Lung (tissue), 12 donors: ENCODE results near the gene LCN12. TPM values are rescaled to one million over a fixed set of nuclear protein-coding genes. Genes with fewer than 3 reads are reported as not detected.

ENCODE experiments used
- ATAC-seq: fragments of 200-7000 bp; cut with Tn5 transposase; one replicate; pipeline ENCODE4 v1.9.1; 2020; ENCODE audit warnings: moderate number of reproducible peaks; ENCODE audit not compliant: insufficient read depth, low FRiP score
- DNase-seq, 3 donors: peaks; one replicate each; pipeline ENCODE4 v3.0.0-alpha.2; 2013 to 2017
- H3K27ac ChIP-seq, 2 donors: one replicate each; pipeline ENCODE4 v1.5.1; 2013; ENCODE audit warnings: mild to moderate bottlenecking in 2 of 2, moderate library complexity in 2 of 2, control low read depth in 1 of 2, inconsistent platforms in 1 of 2, low read depth in 1 of 2, low read length in 1 of 2
- H3K27me3 ChIP-seq, 3 donors: one replicate each; pipeline ENCODE4 v1.5.1; 2013; ENCODE audit warnings: low read length in 2 of 3; ENCODE audit not compliant: control insufficient read depth in 3 of 3, insufficient read depth in 3 of 3
- H3K36me3 ChIP-seq, 4 donors: one replicate each; pipeline ENCODE4 v1.5.1; 2013; ENCODE audit warnings: low read length in 4 of 4, mild to moderate bottlenecking in 1 of 4, moderate library complexity in 1 of 4; ENCODE audit not compliant: control insufficient read depth in 4 of 4, insufficient read depth in 4 of 4
- H3K4me1 ChIP-seq, 5 donors: one replicate each; pipeline ENCODE4 v1.5.1; 2013; ENCODE audit warnings: low read length in 5 of 5, mild to moderate bottlenecking in 2 of 5, moderate library complexity in 1 of 5; ENCODE audit not compliant: control insufficient read depth in 5 of 5, insufficient read depth in 5 of 5
- H3K4me3 ChIP-seq: one replicate; pipeline ENCODE4 v1.5.1; 2013; ENCODE audit warnings: mild to moderate bottlenecking, control low read depth, moderate library complexity
- H3K9ac ChIP-seq, 2 donors: one replicate each; pipeline ENCODE4 v1.5.1; 2013; ENCODE audit warnings: low read length in 2 of 2, control low read depth in 1 of 2; ENCODE audit not compliant: insufficient read depth in 1 of 2
- H3K9me3 ChIP-seq, 4 donors: one replicate each; pipeline ENCODE4 v1.5.1; 2013; ENCODE audit warnings: low read length in 3 of 4, mild to moderate bottlenecking in 1 of 4, moderate library complexity in 1 of 4; ENCODE audit not compliant: control insufficient read depth in 4 of 4, insufficient read depth in 3 of 4
- WGBS, 2 donors: extraction: QIAGEN DNeasy Blood & Tissue Kit; methylation state at CpG; one replicate each; pipeline ENCODE4 v1.1.7; 2013; 5-methylcytosine and 5-hydroxymethylcytosine counted together
- polyA plus RNA-seq, 2 donors: library from polyadenylated mRNA; stranded (reverse); fragments of 200-250 nt; gene quantifications; one replicate each; pipeline ENCODE4 v1.2.1, GENCODE V29; 2013
- total RNA-seq, 2 donors: library from RNA; depleted of rRNA in 1 of 2; stranded (reverse); fragments of >200 nt in 1 of 2; gene quantifications; one replicate each; pipeline ENCODE4 v1.2.1, GENCODE V29; 2014 to 2021
- TF ChIP-seq, protein P1 (sequence below): IDR thresholded peaks from 2 replicates; pipeline ENCODE4 v1.5.1; 2012; ENCODE audit warnings: mild to moderate bottlenecking; ENCODE audit errors: control extremely low read depth, extremely low read depth
- donor health status: control.
- donor health status: control.
- donor health status: Bipolar disorder and iron deficiency.
- donor health status: healthy.
- donor health status: DM: yes; HTN: yes; CAD: no.

LCN12 gene
- total and polyA plus RNA-seq, 4 donors, result 0.35 to 6.3 (median 3.2) TPM

DNA sequence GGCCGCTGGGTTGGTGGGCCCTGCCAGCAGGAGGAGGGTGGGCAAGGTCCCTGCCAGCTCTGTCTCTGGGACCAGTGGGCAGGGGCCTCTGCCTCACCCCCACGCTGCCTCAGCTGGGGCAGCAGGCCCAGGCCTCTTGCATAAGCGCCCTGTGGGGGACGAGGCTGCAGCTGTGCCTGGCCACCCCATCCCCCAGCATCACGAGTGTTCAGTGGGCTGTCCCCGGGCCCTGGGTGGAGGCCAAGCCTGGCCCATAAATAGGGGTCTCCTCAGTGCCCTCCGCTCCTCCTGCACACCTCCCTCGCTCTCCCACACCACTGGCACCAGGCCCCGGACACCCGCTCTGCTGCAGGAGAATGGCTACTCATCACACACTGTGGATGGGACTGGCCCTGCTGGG is 25.1 kb downstream of the LCN12 start, which contains the start of gene PTGDS:
TSS of gene PTGDS (plus strand) at position 282 of the 400 bp plus-strand sequence. CDS start at position 357, 75 bp downstream.
- ATAC-seq (no peak), DNase-seq (peak; percentile 79 to 89 (median 80))
- Histone ChIP-seq H3K27me3 (no peaks in the 10 kb centered on the region), H3K27ac (peak within 1 kb of the TSS; percentile 52 to 82), H3K4me3 (peak within 1 kb of the TSS; percentile 31), H3K9me3 (peaks cover 0 to 1% (median 0%) of the 10 kb centered on the region in 4 donors), H3K36me3 (no peaks in the 10 kb centered on the region), H3K4me1 (peaks cover 0 to 26% (median 8%) of the 10 kb centered on the region in 5 donors), H3K9ac (no peak within 1 kb of the TSS)
- TF ChIP-seq, protein P1, sequence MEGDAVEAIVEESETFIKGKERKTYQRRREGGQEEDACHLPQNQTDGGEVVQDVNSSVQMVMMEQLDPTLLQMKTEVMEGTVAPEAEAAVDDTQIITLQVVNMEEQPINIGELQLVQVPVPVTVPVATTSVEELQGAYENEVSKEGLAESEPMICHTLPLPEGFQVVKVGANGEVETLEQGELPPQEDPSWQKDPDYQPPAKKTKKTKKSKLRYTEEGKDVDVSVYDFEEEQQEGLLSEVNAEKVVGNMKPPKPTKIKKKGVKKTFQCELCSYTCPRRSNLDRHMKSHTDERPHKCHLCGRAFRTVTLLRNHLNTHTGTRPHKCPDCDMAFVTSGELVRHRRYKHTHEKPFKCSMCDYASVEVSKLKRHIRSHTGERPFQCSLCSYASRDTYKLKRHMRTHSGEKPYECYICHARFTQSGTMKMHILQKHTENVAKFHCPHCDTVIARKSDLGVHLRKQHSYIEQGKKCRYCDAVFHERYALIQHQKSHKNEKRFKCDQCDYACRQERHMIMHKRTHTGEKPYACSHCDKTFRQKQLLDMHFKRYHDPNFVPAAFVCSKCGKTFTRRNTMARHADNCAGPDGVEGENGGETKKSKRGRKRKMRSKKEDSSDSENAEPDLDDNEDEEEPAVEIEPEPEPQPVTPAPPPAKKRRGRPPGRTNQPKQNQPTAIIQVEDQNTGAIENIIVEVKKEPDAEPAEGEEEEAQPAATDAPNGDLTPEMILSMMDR, result no peak
- whole genome bisulfite sequencing, 2 donors, result 65 to 72% methylated on average over 10 of the region's 10 CpGs

DNA sequence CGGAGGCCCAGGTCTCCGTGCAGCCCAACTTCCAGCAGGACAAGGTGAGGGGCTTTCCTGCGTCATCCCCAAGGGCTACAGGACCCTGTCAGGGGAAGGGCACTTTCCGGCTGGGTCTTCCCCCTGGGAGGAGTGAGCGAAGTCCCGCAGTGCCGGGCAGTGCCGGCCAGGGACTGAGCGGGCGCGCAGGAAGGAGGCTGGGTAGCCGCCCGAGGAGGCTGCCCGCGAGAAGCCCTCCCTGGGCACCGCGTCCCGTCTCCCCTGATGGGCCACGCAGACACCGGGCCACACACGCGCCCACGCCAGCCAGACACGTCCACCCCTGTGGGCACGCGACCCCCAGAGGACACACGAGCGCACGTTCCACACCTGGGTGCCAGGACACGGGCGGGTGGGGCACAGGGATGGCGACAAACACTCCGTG is 25.6 kb downstream of the LCN12 start:
- DNase-seq (no peak), ATAC-seq (no peak)
- peaks cover 0 to 3% (median 0%) of the 10 kb centered on the region in 4 donors for H3K9me3 ChIP-seq
- peaks cover 0 to 29% (median 11%) of the 10 kb centered on the region in 5 donors for H3K4me1 ChIP-seq
- 26 to 32% methylated on average over 27 to 33 of the region's 33 CpGs for WGBS, 2 donors
- TF ChIP-seq, protein P1, result no peak
- peak overlapping the region; percentile 52 to 82 for H3K27ac ChIP-seq
- no peaks in the 10 kb centered on the region for H3K27me3 ChIP-seq
- no peak overlapping the region for H3K9ac ChIP-seq
- peak overlapping the region; percentile 31 for H3K4me3 ChIP-seq
- H3K36me3 ChIP-seq, result no peaks in the 10 kb centered on the region

DNA sequence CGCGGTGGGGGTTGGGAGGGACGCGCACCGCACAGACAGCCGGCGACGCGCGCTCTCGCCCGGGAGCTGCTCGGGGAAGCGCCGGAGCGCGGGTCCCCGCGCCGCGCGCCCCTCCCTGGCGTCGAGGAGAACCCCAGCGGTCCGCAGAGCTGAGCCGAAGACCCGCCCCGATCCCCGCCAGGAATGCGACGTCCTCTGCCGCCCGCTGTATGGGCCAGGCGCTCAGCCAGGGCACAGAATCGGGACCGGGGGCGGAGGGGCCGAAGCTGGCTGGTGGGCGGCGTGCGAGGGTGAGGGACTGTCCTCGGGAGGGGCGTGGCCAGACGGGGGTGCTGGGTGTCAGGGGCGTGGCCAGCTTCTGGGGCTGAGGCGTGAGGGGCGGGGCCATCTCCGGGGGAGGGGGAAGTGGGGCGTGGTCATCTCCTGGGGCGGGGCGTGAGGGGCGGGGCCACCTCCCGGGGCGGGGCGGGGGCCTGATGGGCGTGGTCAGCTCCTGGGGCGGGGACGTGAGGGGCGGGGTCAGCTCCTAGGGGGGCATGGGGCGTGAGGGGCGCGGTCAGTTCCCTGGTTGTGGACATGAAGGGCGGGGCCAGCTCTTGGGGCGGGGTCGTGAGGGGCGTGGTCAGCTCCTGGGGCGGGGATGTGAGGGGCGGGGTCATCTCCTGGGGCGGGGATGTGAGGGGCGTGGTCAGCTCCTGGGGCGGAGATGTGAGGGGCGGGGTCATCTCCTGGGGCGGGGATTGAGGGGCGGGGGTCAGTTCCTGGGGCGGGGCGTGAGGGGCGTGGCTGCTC is 26.2 kb downstream of the LCN12 start:
- peak; percentile 74 to 87 (median 85) for DNase-seq
- TF ChIP-seq, protein P1, result no peak
- peaks cover 0 to 3% (median 0%) of the 10 kb centered on the region in 4 donors for H3K9me3 ChIP-seq
- WGBS, 2 donors, result 1 to 4% methylated on average over 57 to 78 of the region's 78 CpGs
- peak overlapping the region; percentile 52 to 82 for H3K27ac ChIP-seq
- ATAC-seq, result peak; percentile 60
- H3K4me3 ChIP-seq, result peak overlapping the region; percentile 31
- no peaks in the 10 kb centered on the region for H3K36me3 ChIP-seq
- no peak overlapping the region for H3K9ac ChIP-seq
- peaks cover 0 to 29% (median 11%) of the 10 kb centered on the region in 5 donors for H3K4me1 ChIP-seq
- no peaks in the 10 kb centered on the region for H3K27me3 ChIP-seq
